GM19452 (cell line): Measurements from ENCODE around the gene COQ5.
"Not testable (repeated sequence)": the region's sequence is repeated elsewhere in the genome, so short reads cannot be mapped to it uniquely, and the experiment has no call there.

Source experiments
- ATAC-seq: cut with Tn5 transposase; IDR thresholded peaks from one replicate; pipeline ENCODE4 v1.9.1; 2021; ENCODE audit not compliant: unreplicated experiment

COQ5 gene

GRCh38 chr12:120529641-120530417 is 871 bp upstream of the COQ5 start:
- no peak for ATAC-seq

- ATAC-seq: no peak
These were observed 6.4 kb downstream of the COQ5 start for GRCh38 chr12:120522568-120522967.

GRCh38 chr12:120519324-120519723 is 9.6 kb downstream of the COQ5 start:
- not testable (repeated sequence) for ATAC-seq

GRCh38 chr12:120515496-120515895 is 13.5 kb downstream of the COQ5 start:
- no peak for ATAC-seq

GRCh38 chr12:120514002-120514401 is 15.0 kb downstream of the COQ5 start:
- no peak for ATAC-seq

GRCh38 chr12:120508537-120508936 is 20.4 kb downstream of the COQ5 start:
- ATAC-seq: no peak

- ATAC-seq: no peak
These were observed 24.4 kb downstream of the COQ5 start for GRCh38 chr12:120504587-120504986.

GRCh38 chr12:120500581-120500980 is 28.4 kb downstream of the COQ5 start:
- no peak for ATAC-seq

- no peak for ATAC-seq
These were observed 30.0 kb downstream of the COQ5 start for GRCh38 chr12:120498870-120499515.

- ATAC-seq: no peak
These were observed 31.3 kb downstream of the COQ5 start for GRCh38 chr12:120497524-120498150.

- peak; percentile 15 for ATAC-seq
These were observed 32.3 kb downstream of the COQ5 start for GRCh38 chr12:120496413-120497340.

- peak; percentile 92 for ATAC-seq
These were observed 33.1 kb downstream of the COQ5 start, which contains the start of gene DYNLL1 for GRCh38 chr12:120495731-120496412. DYNLL1 (plus strand) TSS chr12:120496113; CDS start chr12:120496422, 309 bp downstream.

GRCh38 chr12:120495186-120495730 is 33.7 kb downstream of the COQ5 start:
- no peak for ATAC-seq

- no peak for ATAC-seq
These were observed 38.0 kb downstream of the COQ5 start for GRCh38 chr12:120490833-120491512.

GRCh38 chr12:120490325-120490724 is 38.6 kb downstream of the COQ5 start:
- ATAC-seq: no peak

- ATAC-seq: no peak
These were observed 39.9 kb downstream of the COQ5 start for GRCh38 chr12:120489018-120489417.

- ATAC-seq: no peak
These were observed 40.8 kb downstream of the COQ5 start for GRCh38 chr12:120488057-120488640.

GRCh38 chr12:120487552-120487951 is 41.4 kb downstream of the COQ5 start:
- ATAC-seq: not testable (repeated sequence)
